HepG2 (cell line): ENCODE results near the gene ZMIZ2. TPM values are rescaled to one million over a fixed set of nuclear protein-coding genes. Genes with fewer than 3 reads are reported as not detected.

Experiments used
- ATAC-seq: fragments of 200-7000 bp; cut with Tn5 transposase; 3 replicates; pipeline ENCODE4 v1.9.1; 2020; ENCODE audit warnings: mild to moderate bottlenecking, moderate library complexity
- BruUV-seq: library from RNA; stranded (reverse); fragments of 400-500 nt; replicated peaks from 2 replicates; lab custom pipeline; 2021; lab: Mats Ljungman, UMichigan
- CTCF ChIA-PET: fragments of 300-600 bp; formaldehyde crosslinking; extraction: SDS; loops from one replicate; lab custom pipeline; 2021; ENCODE audit warnings: low total read pairs, inconsistent platforms, low intra/inter-chr PET ratio; lab: Yijun Ruan, JAX
- POLR2A ChIA-PET: fragments of 350-600 bp; sonication (Branson Sonifier 250); formaldehyde crosslinking; loops from one replicate; lab custom pipeline; 2020; ENCODE audit warnings: antibody characterized with exemption, inconsistent platforms; lab: Yijun Ruan, JAX
- DNase-seq: peaks from one replicate; pipeline ENCODE4 v3.0.0-alpha.2; 2015; ENCODE audit warnings: low spot score
- FAIRE-seq: peaks from 3 replicates; lab custom pipeline; 2011; peaks lifted over from hg19 to GRCh38; lab: Jason Lieb, UNC
- H2AFZ ChIP-seq: one replicate; pipeline ENCODE4 v1.6.1; 2011; ENCODE audit warnings: low read length, inconsistent platforms
- H3K27ac ChIP-seq: fragments of 300-600 bp; 3 replicates; pipeline ENCODE4 v1.8.0; 2011; ENCODE audit warnings: mixed run types, mild to moderate bottlenecking, mixed read lengths, low read length, inconsistent platforms; ENCODE audit not compliant: insufficient read depth; ENCODE audit errors: extremely low read length
- H3K27me3 ChIP-seq, 2 experiments: fragments of 200-600 bp in 1 of 2; 2 replicates in 1 of 2; 3 replicates in 1 of 2; pipeline versions ENCODE4 v1.6.0 to v1.8.0; 2011; ENCODE audit warnings: low read length in 2 of 2, mild to moderate bottlenecking in 2 of 2, moderate library complexity in 2 of 2, inconsistent platforms in 1 of 2; ENCODE audit not compliant: insufficient read depth in 2 of 2, control insufficient read depth in 1 of 2
- H3K36me3 ChIP-seq, 2 experiments: fragments of 200-600 bp in 1 of 2; replicated peaks in 1 of 2; 2 replicates in 1 of 2; 3 replicates in 1 of 2; pipeline versions ENCODE4 v1.5.1 to v1.8.0; 2011; ENCODE audit warnings: low read length in 2 of 2, inconsistent platforms in 1 of 2; ENCODE audit not compliant: insufficient read depth in 2 of 2, control insufficient read depth in 1 of 2
- H3K4me1 ChIP-seq: 2 replicates; pipeline ENCODE4 v1.5.1; 2012; ENCODE audit warnings: low read length, inconsistent platforms; ENCODE audit not compliant: insufficient read depth
- H3K4me2 ChIP-seq: 2 replicates; pipeline ENCODE4 v1.6.0; 2011; ENCODE audit warnings: low read depth, low read length, inconsistent platforms
- H3K4me3 ChIP-seq, 3 experiments: fragments of 200-600 bp in 1 of 3; sonication (generic), shearing (Covaris generic) in 1 of 3; replicated peaks in 1 of 3; 2 replicates each; pipeline ENCODE4 v1.5.1; 2011 to 2016; ENCODE audit warnings: low read length in 3 of 3, inconsistent platforms in 2 of 3, low read depth in 2 of 3, mild to moderate bottlenecking in 2 of 3, control low read depth in 1 of 3, mixed read lengths in 1 of 3; ENCODE audit not compliant: insufficient read depth in 1 of 3
- H3K79me2 ChIP-seq: one replicate; pipeline ENCODE4 v1.6.1; 2011; ENCODE audit warnings: low read length, inconsistent platforms; ENCODE audit not compliant: insufficient read depth
- H3K9ac ChIP-seq: 2 replicates; pipeline ENCODE4 v1.6.0; 2011; ENCODE audit warnings: mild to moderate bottlenecking, low read depth, low read length, inconsistent platforms; ENCODE audit not compliant: insufficient read depth
- H3K9me3 ChIP-seq: 2 replicates; pipeline ENCODE4 v1.5.1; 2012; ENCODE audit warnings: mild to moderate bottlenecking, low read length
- H4K20me1 ChIP-seq: 2 replicates; pipeline ENCODE4 v1.6.0; 2011; ENCODE audit warnings: inconsistent platforms, mild to moderate bottlenecking, low read length, moderate library complexity; ENCODE audit not compliant: insufficient read depth
- ARNTL ChIP-seq: sonication (generic); formaldehyde crosslinking; IDR thresholded peaks from 2 replicates; pipeline ENCODE4 v1.4.0; 2020; ENCODE audit warnings: mild to moderate bottlenecking, missing genetic modification reagents
- GATA4 ChIP-seq: sonication (generic); IDR thresholded peaks from 2 replicates; pipeline ENCODE4 v1.6.1; 2016; ENCODE audit warnings: antibody characterized with exemption, low read depth, borderline replicate concordance
- HCFC1 ChIP-seq: fragments of 150-350 bp; IDR thresholded peaks from 2 replicates; pipeline ENCODE4 v1.6.1; 2014; ENCODE audit warnings: low read depth, low read length
- SATB2 ChIP-seq: sonication (generic); formaldehyde crosslinking; IDR thresholded peaks from 2 replicates; pipeline ENCODE4 v1.5.0; 2020; ENCODE audit warnings: missing genetic modification reagents
- ZSCAN20 ChIP-seq: sonication (generic); formaldehyde crosslinking; IDR thresholded peaks from 2 replicates; pipeline ENCODE4 v1.4.0; 2020; ENCODE audit warnings: missing genetic modification reagents, mild to moderate bottlenecking, borderline replicate concordance
- WGBS: methylation state at CpG from one replicate; pipeline ENCODE4 v1.1.6; 2017; ENCODE audit warnings: low lambda C conversion rate; 5-methylcytosine and 5-hydroxymethylcytosine counted together
- in situ Hi-C: cut with HindIII; loops from 2 replicates; pipeline ENCODE4 v1.10.0; 2017; ENCODE audit warnings: low pct_unique_long_range_greater_than_20kb; ENCODE audit not compliant: extremely low pct_ligation_motif_present
- intact Hi-C: fragments of 100-400 bp; cut with micrococcal nuclease; formaldehyde crosslinking; loops from one replicate; pipeline ENCODE4 v1.10.0; 2022; ENCODE audit not compliant: unreplicated experiment
- polyA plus RNA-seq, 8 experiments: library from polyadenylated mRNA; depleted of rRNA in 3 of 8; stranded (reverse) in 7 of 8; unstranded in 1 of 8; fragments of >200 nt; fragmentation: Illumina TruSeq in 4 of 8; extraction: Trizol in 4 of 8; gene quantifications; 2 replicates each; pipeline versions ENCODE4 v1.2.1 to v1.2.3, GENCODE V29; 2011 to 2016; ENCODE audit warnings: low read depth in 4 of 8, missing spikeins in 1 of 8, mixed read lengths in 1 of 8; ENCODE audit not compliant: insufficient read depth in 1 of 8
- total RNA-seq, 5 experiments: library from RNA; depleted of rRNA; stranded (reverse); fragments of >200 nt; fragmentation: Illumina TruSeq; extraction: Trizol; gene quantifications; 2 replicates each; pipeline ENCODE4 v1.2.3, GENCODE V29; 2016; ENCODE audit warnings: low read depth in 1 of 5
- TF ChIP-seq, protein P1 (sequence below): sonication (generic); formaldehyde crosslinking; IDR thresholded peaks from 2 replicates; pipeline ENCODE4 v1.8.0; 2022; ENCODE audit warnings: missing genetic modification reagents, low read depth, mild to moderate bottlenecking, borderline replicate concordance
- TF ChIP-seq, protein P2 (sequence below), 2 experiments: IDR thresholded peaks; 2 replicates each; pipeline ENCODE4 v1.6.1; 2011 to 2012; ENCODE audit warnings: low read length in 2 of 2, borderline replicate concordance in 1 of 2, low read depth in 1 of 2, mild to moderate bottlenecking in 1 of 2, moderate library complexity in 1 of 2

The ZMIZ2 gene
- total and polyA plus RNA-seq, 2 of the 13 experiments (the other 11 are each of a cell fraction or from before 2014, with no cell fraction given), result 4.9 to 7.9 TPM

DNA sequence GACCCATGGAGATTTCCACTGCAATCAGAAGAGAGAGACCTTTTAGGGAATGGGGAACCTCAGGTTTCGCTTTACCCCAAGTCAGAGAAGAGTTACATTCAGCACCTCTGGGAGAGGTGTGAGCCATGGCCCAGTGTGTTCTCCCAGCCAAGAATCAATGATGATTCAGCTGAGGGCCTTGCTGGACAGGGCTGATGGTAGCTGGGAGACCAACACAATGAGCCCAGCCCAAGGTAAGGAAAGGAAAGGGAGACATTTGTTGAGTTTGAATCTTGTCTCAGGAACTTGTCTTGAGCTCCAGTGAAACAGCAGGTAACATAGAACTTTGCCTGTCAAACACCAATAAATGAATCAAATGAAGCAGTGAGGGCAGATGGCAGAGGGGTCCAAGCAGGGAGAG is 33.8 kb downstream of the ZMIZ2 start:
- Histone ChIP-seq H4K20me1 (no peaks in the 10 kb centered on the region), H2AFZ (no peak overlapping the region), H3K9me3 (no peaks in the 10 kb centered on the region), H3K79me2 (no peaks in the 10 kb centered on the region), H3K9ac (no peak overlapping the region), H3K27me3 (peaks cover 1 to 5% of the 10 kb centered on the region in 2 experiments; a peak in 2 of 5 replicates), H3K36me3 (no peaks in the 10 kb centered on the region), H3K4me1 (peaks cover 24% of the 10 kb centered on the region), H3K27ac (no peak overlapping the region), H3K4me3 (no peak overlapping the region), H3K4me2 (no peak overlapping the region)
- intact Hi-C loops, result no loop called here
- FAIRE-seq, result no peak
- WGBS, result 25% methylated on average over 1 of the region's 1 CpG
- TF ChIP-seq SATB2 (no peak), GATA4 (no peak), HCFC1 (no peak), ARNTL (CRISPR knock-in tag) (no peak), ZSCAN20 (CRISPR knock-in tag) (no peak)
- TF ChIP-seq, protein P1, sequence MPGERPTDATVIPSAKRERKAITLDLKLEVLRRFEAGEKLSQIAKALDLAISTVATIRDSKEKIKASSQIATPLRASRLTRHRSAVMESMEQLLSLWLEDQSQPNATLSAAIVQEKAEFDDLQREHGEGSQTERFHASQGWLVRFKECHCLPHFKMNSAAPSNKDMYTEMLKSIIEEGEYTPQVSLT (CRISPR knock-in tag), result no peak
- TF ChIP-seq, protein P2, sequence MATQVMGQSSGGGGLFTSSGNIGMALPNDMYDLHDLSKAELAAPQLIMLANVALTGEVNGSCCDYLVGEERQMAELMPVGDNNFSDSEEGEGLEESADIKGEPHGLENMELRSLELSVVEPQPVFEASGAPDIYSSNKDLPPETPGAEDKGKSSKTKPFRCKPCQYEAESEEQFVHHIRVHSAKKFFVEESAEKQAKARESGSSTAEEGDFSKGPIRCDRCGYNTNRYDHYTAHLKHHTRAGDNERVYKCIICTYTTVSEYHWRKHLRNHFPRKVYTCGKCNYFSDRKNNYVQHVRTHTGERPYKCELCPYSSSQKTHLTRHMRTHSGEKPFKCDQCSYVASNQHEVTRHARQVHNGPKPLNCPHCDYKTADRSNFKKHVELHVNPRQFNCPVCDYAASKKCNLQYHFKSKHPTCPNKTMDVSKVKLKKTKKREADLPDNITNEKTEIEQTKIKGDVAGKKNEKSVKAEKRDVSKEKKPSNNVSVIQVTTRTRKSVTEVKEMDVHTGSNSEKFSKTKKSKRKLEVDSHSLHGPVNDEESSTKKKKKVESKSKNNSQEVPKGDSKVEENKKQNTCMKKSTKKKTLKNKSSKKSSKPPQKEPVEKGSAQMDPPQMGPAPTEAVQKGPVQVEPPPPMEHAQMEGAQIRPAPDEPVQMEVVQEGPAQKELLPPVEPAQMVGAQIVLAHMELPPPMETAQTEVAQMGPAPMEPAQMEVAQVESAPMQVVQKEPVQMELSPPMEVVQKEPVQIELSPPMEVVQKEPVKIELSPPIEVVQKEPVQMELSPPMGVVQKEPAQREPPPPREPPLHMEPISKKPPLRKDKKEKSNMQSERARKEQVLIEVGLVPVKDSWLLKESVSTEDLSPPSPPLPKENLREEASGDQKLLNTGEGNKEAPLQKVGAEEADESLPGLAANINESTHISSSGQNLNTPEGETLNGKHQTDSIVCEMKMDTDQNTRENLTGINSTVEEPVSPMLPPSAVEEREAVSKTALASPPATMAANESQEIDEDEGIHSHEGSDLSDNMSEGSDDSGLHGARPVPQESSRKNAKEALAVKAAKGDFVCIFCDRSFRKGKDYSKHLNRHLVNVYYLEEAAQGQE (IDR thresholded peaks at IDR 0.05; ENCODE audit: borderline replicate concordance in 1 of 2, low read depth in 1 of 2, low read length in 2 of 2), result peak in 1 of 2 experiments; percentile 78; a peak in 2 of 4 replicates
- ATAC-seq, result peak; percentile 24; the same call in 1 of the 3 replicates
- in situ Hi-C loops, result no loop called here
- no TSS peak for BruUV-seq
- ChIA-PET CTCF (no interaction called here), POLR2A (no interaction called here)
- no peak for DNase-seq
